Lung (tissue), 12 donors: ENCODE results near the gene PSMB10. TPM values are rescaled to one million over a fixed set of nuclear protein-coding genes. Genes with fewer than 3 reads are reported as not detected.

Source experiments
- ATAC-seq: fragments of 200-7000 bp; cut with Tn5 transposase; one replicate; pipeline ENCODE4 v1.9.1; 2020; ENCODE audit warnings: moderate number of reproducible peaks; ENCODE audit not compliant: insufficient read depth, low FRiP score
- DNase-seq, 3 donors: peaks; one replicate each; pipeline ENCODE4 v3.0.0-alpha.2; 2013 to 2017
- H3K27ac ChIP-seq, 2 donors: one replicate each; pipeline ENCODE4 v1.5.1; 2013; ENCODE audit warnings: mild to moderate bottlenecking in 2 of 2, moderate library complexity in 2 of 2, control low read depth in 1 of 2, inconsistent platforms in 1 of 2, low read depth in 1 of 2, low read length in 1 of 2
- H3K27me3 ChIP-seq, 3 donors: one replicate each; pipeline ENCODE4 v1.5.1; 2013; ENCODE audit warnings: low read length in 2 of 3; ENCODE audit not compliant: control insufficient read depth in 3 of 3, insufficient read depth in 3 of 3
- H3K36me3 ChIP-seq, 4 donors: one replicate each; pipeline ENCODE4 v1.5.1; 2013; ENCODE audit warnings: low read length in 4 of 4, mild to moderate bottlenecking in 1 of 4, moderate library complexity in 1 of 4; ENCODE audit not compliant: control insufficient read depth in 4 of 4, insufficient read depth in 4 of 4
- H3K4me1 ChIP-seq, 5 donors: one replicate each; pipeline ENCODE4 v1.5.1; 2013; ENCODE audit warnings: low read length in 5 of 5, mild to moderate bottlenecking in 2 of 5, moderate library complexity in 1 of 5; ENCODE audit not compliant: control insufficient read depth in 5 of 5, insufficient read depth in 5 of 5
- H3K4me3 ChIP-seq: one replicate; pipeline ENCODE4 v1.5.1; 2013; ENCODE audit warnings: mild to moderate bottlenecking, control low read depth, moderate library complexity
- H3K9ac ChIP-seq, 2 donors: one replicate each; pipeline ENCODE4 v1.5.1; 2013; ENCODE audit warnings: low read length in 2 of 2, control low read depth in 1 of 2; ENCODE audit not compliant: insufficient read depth in 1 of 2
- H3K9me3 ChIP-seq, 4 donors: one replicate each; pipeline ENCODE4 v1.5.1; 2013; ENCODE audit warnings: low read length in 3 of 4, mild to moderate bottlenecking in 1 of 4, moderate library complexity in 1 of 4; ENCODE audit not compliant: control insufficient read depth in 4 of 4, insufficient read depth in 3 of 4
- WGBS, 2 donors: extraction: QIAGEN DNeasy Blood & Tissue Kit; methylation state at CpG; one replicate each; pipeline ENCODE4 v1.1.7; 2013; 5-methylcytosine and 5-hydroxymethylcytosine counted together
- polyA plus RNA-seq, 2 donors: library from polyadenylated mRNA; stranded (reverse); fragments of 200-250 nt; gene quantifications; one replicate each; pipeline ENCODE4 v1.2.1, GENCODE V29; 2013
- total RNA-seq, 2 donors: library from RNA; depleted of rRNA in 1 of 2; stranded (reverse); fragments of >200 nt in 1 of 2; gene quantifications; one replicate each; pipeline ENCODE4 v1.2.1, GENCODE V29; 2014 to 2021
- TF ChIP-seq, protein P1 (sequence below): IDR thresholded peaks from 2 replicates; pipeline ENCODE4 v1.5.1; 2012; ENCODE audit warnings: mild to moderate bottlenecking; ENCODE audit errors: control extremely low read depth, extremely low read depth
- donor health status: control.
- donor health status: control.
- donor health status: Bipolar disorder and iron deficiency.
- donor health status: healthy.
- donor health status: DM: yes; HTN: yes; CAD: no.

The PSMB10 gene
- total and polyA plus RNA-seq, 4 donors = 36.6 to 186 (median 112) TPM

DNA sequence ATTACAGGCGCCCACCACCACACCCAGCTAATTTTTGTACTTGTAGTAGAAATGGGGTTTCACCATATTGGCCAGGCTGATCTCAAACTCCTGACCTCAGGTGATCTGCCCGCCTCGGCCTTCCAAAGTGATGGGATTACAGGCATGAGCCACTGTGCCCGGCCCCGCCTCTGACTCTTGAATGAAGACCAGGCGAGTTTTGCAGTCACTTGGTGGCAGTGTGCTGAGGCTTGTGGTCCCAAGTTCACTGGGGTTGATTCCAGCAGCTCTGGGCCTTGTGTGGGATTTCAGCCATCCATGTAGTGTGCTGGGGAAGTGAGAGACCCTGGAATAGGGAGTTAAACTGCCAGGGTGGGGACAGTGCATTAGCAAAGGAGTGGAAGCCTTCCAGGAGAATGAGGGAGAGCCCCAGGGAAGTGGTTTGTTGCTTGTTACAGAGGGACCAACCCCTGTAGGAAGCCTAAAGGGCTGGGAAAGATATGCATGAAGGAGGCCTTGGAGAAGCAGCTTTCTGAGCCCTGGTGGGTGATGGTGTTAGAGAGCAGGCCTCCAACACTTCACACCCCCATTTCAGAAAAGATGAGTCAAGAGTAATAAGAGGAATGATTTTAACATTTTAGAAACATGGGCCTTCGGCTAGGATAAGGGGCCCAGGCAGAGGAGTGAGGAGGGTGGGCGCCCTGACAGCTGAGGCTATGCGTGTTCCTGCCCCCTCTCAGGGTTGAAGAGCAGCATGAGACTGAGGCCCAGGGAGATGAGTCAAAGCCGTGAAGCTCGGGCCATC lies 29.1 kb downstream of the PSMB10 start:
- DNase-seq (no peak), ATAC-seq (no peak)
- no peaks in the 10 kb centered on the region for H3K9me3 ChIP-seq
- H3K36me3 ChIP-seq = peaks cover 0 to 33% (median 18%) of the 10 kb centered on the region in 4 donors
- no peak overlapping the region for H3K4me3 ChIP-seq
- no peak overlapping the region for H3K9ac ChIP-seq
- H3K27ac ChIP-seq = no peak overlapping the region
- H3K4me1 ChIP-seq = peaks cover 0 to 3% (median 0%) of the 10 kb centered on the region in 5 donors
- WGBS, 2 donors = 92 to 93% methylated on average over 11 of the region's 11 CpGs
- H3K27me3 ChIP-seq = no peaks in the 10 kb centered on the region
- TF ChIP-seq, protein P1, sequence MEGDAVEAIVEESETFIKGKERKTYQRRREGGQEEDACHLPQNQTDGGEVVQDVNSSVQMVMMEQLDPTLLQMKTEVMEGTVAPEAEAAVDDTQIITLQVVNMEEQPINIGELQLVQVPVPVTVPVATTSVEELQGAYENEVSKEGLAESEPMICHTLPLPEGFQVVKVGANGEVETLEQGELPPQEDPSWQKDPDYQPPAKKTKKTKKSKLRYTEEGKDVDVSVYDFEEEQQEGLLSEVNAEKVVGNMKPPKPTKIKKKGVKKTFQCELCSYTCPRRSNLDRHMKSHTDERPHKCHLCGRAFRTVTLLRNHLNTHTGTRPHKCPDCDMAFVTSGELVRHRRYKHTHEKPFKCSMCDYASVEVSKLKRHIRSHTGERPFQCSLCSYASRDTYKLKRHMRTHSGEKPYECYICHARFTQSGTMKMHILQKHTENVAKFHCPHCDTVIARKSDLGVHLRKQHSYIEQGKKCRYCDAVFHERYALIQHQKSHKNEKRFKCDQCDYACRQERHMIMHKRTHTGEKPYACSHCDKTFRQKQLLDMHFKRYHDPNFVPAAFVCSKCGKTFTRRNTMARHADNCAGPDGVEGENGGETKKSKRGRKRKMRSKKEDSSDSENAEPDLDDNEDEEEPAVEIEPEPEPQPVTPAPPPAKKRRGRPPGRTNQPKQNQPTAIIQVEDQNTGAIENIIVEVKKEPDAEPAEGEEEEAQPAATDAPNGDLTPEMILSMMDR = no peak

DNA sequence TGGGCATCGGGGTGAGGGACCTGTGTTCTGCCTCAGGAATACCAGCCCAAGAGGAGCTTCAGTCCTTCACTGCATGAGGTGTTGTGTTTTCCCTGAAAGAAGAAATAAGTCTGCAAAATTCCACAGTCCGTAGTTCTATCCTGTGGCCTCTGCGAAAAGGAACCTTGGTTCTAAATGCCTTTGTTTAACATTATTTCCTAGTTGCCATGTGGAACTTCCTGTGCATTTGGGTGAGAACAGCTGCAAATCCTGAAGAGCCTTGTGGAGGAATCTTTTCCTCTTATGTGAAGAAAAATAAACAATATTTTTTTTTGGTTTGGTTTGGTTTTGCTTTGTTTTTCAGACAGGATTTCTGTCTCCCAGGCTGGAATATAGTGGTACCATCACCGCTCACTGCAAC lies 33.8 kb downstream of the PSMB10 start:
- H3K27ac ChIP-seq = peak overlapping the region in 1 of 2 donors; percentile 37
- peaks cover 0 to 2% (median 0%) of the 10 kb centered on the region in 5 donors for H3K4me1 ChIP-seq

DNA sequence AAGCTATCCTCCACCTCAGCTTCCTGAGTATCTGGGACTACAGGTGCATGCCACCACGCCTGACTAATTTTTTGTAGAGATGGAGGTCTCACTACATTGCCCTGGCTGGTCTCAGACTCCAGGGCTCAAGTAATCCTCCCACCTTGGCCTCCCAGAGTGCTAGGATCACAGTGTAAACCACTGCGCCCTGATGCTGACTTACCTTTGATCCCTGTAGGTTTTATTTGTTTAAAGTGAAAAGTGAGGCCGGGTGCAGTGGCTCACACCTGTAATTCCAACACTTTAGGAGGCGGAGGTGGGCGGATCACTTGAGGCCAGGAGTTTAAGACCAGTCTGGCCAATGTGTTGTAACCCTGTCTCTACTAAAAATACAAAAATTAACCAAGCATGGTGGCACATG lies 34.9 kb downstream of the PSMB10 start:
- H3K9me3 ChIP-seq = no peaks in the 10 kb centered on the region
- H3K36me3 ChIP-seq = peaks cover 0 to 10% (median 4%) of the 10 kb centered on the region in 4 donors
- no peak overlapping the region for H3K9ac ChIP-seq
- no peaks in the 10 kb centered on the region for H3K27me3 ChIP-seq
- no peak overlapping the region for H3K4me3 ChIP-seq
- no peak overlapping the region for H3K27ac ChIP-seq
- TF ChIP-seq, protein P1 = no peak
- DNase-seq (no peak), ATAC-seq (no peak)
- H3K4me1 ChIP-seq = peaks cover 0 to 6% (median 0%) of the 10 kb centered on the region in 5 donors
- 90 to 97% methylated on average over 5 of the region's 5 CpGs for WGBS, 2 donors

More for the DNA sequence above, 33.8 kb downstream of the PSMB10 start:
- no peaks in the 10 kb centered on the region for H3K27me3 ChIP-seq
- no peak overlapping the region for H3K4me3 ChIP-seq
- H3K9me3 ChIP-seq = no peaks in the 10 kb centered on the region
- no peak for DNase-seq
- peaks cover 0 to 10% (median 4%) of the 10 kb centered on the region in 4 donors for H3K36me3 ChIP-seq
- WGBS, 2 donors = 75 to 82% methylated on average over 4 of the region's 4 CpGs
- no peak overlapping the region for H3K9ac ChIP-seq
- TF ChIP-seq, protein P1 = no peak
- no peak for ATAC-seq
